Stimulated activated CD8-positive, alpha-beta memory T cell treated with anti-CD3 and anti-CD28 coated beads, Interleukin-15, amount 100 ng/mL, for 48 hours (primary cell): ENCODE measurements around the gene ARVCF.
"Not testable (repeated sequence)": the region's sequence is repeated elsewhere in the genome, so short reads cannot be mapped to it uniquely, and the experiment has no call there.

Source experiments
- DNase-seq, 2 donors: peaks; one replicate each; pipeline ENCODE4 v3.0.0-alpha.2; 2020; ENCODE audit warnings: low read depth in 2 of 2

ARVCF gene

DNA sequence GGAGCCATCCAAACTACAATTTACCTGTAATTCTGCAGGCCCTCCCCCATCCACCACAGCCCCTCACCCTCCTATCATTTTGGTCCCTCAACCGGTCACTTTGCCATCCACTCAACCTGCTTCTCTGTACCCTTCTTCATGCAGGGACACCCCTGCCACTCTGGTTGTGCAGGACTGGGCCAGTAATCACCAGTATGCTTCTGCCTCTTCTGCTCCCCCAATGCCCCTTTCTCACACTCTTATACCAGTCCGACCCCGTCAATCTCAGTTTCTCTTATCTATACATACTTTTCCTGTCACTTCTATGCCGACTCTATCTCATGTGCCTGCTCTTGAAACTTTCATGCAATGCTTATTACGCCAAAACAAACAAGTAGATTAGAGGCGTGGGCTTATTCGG, 80.1 kb downstream of the ARVCF start:
- no peak for DNase-seq

DNA sequence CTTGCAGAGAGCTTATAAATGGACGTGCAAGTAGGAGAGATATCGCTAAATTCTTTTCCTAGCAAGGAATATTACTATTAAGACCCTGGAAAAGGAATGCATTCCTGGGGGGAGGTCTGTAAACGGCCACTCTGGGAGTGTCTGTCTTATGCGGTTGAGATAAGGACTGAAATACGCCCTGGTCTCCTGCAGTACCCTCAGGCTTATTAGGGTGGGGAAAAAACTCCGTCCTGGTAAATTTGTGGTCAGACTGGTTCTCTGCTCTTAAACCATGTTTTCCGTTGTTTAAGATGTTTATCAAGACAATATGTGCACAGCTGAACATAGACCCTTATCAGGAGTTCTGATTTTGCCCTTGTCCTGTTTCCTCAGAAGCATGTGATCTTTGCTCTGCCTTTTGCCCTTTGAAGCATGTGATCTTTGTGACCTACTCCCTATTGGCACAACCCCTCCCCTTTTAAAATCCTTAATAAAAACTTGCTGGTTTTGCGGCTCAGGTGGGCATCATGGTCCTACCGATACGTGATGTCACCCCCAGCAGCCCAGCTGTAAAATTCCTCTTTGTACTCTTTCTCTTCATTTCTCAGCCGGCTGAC, 81.4 kb downstream of the ARVCF start:
- DNase-seq = not testable (repeated sequence)

DNA sequence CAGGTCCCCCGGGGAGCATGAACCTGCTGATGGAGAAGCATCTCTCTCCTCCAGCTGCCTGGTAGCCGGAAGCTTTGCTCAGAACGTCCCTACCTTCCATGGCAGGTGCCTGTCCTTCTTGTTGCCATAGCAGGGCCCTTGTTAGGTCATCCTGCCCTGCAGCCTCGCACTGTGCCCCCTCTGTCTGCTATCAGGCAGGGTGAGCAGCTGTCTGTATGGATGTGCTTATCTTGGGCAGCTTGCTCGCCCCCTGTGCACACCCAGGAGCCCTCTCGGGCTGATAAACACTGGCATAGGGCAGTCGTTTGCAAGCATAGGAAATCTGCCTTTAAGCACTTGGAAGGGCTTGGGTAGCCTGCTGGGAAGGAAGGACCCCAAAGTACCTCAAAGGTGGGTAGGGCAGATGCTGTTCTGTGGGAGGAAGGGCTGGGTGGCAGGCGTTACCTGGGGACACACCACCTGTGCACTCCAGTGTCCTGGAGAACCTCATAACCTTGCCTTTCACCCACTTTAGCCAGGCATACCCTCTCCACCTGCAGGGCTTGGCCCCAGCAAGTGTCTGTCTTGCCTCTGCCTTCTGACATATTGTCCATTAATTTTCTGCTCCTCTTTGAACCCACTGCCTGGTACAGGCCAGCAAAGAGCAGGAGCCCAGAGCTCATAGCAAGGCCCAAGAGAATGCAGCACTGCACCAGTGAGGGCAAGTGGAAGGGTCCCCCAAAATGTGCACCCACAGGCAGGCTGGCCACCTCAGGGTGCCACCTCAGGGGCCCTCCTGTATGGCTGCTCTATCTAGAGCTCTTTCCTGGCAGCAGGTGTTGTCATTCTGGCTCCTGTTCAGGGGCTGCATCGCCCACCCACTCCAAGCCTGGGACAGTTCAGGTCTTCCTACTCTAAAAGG, 83.0 kb downstream of the ARVCF start:
- no peak for DNase-seq

DNA sequence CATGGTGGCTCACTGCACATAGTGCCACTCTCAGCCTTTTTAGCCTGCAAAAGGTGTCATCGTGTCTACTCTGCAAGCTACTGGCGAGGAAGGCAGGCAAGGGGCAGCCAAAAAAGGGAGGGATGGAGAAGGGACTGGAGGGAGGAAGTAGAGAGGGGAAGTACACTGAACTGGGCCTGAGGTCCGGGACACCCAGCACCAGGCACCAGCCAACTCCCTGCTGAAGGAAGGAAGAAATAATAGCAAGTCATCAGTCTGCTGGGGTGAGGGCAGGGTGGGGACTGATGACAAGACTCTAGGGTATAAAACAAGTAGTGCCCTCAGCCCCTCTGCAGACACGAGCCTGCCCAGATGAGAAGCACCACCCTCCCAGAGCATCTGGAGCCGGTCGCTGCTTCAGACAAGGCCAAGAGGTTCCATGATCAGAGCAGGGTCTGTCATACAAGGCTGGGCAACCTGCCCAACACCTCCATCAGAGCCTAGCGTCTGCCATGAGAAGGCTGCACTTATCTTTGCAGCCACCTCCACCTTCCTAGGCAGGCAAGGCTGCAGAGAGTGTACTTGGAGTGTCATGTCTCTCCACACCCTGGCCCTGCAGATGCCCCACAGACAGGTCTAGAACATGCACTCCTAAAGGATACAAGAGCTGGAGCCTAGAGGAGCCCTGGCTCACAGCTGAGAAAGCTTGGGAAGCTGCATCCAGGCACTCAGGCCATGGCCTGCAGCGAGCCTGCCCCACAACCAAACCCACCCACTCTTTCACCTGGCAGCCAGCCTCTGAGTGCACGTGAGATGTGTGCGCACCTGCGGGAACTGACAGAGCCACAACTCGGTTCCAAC, 84.0 kb downstream of the ARVCF start:
- no peak for DNase-seq

DNA sequence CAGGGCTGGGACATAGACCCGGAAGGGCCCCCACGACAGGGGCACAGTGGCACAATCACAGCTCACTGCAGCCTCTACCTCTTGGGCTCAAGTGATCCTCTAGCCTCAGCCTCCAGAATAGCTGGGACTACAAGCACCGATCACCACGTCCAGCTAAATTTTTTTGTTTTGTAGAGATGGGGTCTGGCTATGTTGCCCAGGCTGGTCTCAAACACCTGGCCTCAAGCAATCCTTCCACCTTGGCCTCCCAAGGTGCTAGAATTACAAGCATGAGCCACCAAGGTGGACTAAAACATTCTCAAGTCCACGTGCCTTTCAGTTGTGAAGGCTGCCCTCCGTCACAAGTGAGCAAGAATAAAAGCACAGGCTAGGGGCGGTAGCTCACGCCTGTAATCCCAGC, 85.1 kb downstream of the ARVCF start:
- DNase-seq = no peak

DNA sequence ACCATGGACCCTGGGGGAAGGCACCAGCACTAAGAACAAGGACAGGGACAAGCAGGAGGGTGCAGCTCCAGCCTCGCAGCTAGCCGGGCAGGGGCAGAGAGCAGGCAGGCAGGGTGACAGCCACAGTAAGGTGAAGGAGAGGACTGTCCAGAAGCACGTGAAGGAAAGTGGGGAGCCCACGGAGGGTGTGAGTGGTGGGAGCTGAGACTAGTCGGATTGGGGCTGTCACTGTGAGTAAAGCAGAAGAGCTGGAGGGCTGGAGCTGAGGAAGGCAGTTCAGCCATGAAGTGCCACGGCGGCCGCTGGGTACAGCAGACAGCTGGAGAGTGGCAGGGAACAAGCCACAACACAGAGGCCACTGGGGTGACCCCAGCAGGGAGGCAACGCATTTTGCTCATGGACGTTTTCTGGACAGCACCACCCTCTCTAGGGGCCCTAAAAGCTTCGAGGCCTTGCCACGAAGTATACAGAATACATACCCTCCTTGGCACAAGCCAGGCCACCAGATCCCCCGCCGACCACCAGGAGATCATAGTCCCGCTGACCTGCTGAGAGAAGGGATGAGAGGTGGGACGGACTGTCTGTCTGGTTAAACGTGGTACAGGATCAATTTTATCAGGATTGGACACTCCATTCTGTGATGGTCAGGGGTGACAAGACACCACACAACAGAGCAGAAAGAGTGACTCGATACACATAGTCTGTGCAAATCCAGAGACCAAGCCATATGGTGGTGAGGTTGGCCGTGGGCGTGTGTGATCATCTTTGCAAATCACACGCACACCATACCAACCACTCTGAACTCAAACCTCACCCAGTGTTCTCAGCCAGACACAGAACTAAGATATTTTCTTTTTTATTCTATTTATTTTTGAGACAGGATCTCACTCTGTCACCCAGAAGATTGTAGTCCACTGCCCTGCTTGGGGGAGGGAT, 85.8 kb downstream of the ARVCF start:
- DNase-seq = no peak

DNA sequence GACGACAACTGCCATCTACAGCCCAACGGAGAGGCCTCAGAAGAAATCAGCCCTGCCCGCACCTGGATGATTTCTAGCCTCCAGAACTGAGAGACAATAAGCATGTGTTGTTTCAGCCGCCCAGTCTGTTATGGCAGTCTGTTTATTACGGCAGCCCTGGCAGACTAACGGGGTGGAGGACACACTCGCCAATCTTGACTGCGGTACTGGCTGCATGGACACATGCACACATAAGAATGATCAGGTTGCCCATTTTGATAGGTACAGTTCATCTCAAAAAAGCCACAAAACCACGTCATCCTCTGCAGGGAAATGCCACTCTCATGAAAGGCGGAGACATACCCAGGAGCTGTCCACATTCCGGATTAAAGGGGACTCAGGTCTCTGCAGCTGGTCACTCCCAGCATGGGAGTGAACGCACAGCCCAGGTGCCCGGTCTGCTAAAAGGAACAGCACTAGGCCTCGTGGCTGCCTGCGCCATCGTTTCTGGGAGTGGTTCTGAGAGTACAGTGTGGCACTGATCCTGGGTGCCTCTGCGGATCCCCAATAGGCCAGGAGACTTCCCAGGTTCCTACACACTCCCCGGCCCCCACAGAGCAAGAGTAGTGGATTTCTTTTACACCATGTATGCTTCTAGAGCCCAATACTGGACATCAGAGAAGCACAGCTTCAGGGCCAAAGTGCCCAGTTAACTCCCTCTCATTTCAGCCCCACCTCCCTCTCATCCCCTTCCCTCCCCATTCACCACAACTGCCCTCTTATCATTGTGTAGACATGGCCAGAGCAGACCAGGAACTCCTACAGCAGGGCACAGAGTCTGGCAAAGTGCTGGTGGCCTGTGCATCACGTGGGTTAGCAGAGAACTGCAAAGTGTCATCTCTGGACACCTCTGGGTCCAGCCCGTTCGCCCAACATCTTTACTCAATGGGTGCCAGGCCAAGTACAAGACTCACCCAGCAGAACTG, 86.8 kb downstream of the ARVCF start:
- DNase-seq = no peak

DNA sequence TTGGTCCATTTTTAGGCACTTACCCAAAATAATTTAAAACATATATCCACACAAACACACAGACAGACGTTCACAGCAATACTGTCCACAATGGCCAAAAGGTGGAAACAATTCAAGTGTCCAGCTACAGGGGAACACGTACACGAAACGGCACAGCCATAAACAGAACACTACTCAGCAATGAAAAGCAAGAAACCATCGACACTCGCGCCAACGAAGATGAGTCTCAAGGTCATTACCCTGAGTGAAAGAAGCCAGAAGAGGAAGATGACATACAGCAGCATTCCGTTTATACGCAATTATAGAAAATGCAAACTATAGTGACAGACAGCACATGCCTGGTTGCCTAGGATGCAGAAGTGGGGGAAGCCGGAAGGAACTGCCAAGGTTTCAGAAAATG, 88.4 kb downstream of the ARVCF start:
- DNase-seq = no peak

DNA sequence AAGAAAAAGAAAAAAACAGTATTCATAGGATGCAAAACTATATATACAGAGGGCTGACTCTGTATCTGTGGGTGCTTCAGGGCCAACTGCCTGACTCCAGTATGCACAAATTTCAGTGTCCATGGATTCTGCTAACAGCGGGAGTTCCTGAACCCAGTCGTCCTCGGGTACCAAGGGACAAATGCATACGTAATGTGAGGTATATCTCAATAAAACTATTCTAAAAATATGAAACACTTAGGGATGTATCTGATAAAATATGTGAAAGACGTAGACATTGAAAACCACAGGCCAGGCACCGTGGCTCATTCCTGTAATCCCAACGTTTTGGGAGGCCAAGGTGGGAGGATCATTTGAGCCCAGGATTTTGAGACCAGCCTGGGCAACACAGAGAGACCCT, 88.9 kb downstream of the ARVCF start:
- DNase-seq = no peak

DNA sequence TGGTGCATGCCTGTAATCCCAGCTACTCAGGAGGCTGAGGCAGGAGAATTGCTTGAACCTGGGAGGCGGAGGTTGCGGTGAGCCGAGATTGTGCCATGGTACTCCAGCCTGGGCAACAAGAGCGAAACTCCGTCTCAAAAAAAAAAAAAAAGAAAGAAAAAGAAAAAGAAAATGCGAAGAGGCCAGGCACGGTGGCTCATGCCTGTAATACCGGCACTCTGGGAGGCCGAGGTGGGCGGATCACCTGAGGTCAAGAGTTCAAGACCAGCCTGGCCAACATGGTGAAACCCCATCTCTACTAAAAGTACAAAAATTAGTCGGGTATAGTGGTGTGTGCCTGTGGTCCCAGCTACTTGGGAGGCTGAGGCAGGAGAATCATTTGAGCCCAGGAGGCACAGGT, 90.6 kb downstream of the ARVCF start:
- DNase-seq = not testable (repeated sequence)

DNA sequence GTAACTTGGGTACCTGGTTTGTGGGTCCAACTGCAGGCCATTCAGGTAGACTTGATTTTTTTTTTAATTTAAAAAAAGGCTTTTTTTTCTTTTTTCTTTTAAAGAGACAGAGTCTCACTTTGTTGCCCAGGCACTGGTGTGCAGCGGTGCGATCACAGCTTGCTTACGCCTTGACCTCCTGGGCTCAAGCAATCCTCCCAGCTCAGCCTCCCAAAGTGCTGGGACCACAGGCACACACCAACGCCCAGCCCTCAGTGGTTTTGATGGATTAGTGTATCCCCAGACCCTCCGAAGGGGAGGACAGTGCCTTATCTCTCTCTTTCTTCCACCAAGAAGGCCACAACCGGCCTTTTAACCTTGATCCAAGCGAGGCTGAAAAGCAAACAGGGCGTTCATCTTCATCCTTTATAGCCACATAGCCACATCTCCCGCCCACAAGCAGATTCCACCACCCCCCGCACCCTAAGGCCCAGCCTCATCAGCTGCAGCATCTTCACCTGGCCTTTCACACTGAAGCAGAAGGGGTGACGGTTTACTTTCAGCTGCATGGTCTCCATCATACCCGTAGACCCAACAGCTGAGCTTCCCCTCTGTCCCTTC, 92.6 kb downstream of the ARVCF start:
- no peak for DNase-seq

DNA sequence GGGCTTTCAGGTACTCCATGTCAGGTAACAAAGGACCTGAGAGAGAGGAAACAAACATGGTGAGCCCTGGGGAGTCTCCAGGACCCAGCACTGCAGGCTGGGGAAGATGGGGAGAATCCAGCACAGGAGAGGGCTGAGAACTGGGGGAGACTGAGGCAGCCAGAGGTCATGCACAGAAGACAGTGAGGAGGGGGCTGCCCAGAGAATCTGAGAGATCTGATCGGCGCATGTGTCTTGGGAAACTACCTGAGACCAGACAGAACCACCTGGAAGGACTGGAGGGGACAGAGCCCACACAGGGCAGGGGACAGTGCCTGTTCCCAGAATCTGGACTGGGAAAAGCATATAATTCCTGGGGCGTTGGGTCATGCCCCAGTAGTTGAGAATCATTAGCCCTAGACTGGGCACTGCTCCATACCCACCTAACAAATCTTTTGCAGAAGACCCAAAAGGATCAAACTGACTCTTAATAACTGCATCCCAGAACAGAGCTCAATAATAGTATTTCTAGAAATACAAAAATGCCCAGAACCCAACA, 95.0 kb downstream of the ARVCF start:
- no peak for DNase-seq
